ENCODE data around the gene DLK1. TPM values are rescaled to one million over a fixed set of nuclear protein-coding genes. Genes with fewer than 3 reads are reported as not detected.

The DLK1 gene
- total RNA-seq, 2 experiments from 2014 or later = not detected

DNA sequence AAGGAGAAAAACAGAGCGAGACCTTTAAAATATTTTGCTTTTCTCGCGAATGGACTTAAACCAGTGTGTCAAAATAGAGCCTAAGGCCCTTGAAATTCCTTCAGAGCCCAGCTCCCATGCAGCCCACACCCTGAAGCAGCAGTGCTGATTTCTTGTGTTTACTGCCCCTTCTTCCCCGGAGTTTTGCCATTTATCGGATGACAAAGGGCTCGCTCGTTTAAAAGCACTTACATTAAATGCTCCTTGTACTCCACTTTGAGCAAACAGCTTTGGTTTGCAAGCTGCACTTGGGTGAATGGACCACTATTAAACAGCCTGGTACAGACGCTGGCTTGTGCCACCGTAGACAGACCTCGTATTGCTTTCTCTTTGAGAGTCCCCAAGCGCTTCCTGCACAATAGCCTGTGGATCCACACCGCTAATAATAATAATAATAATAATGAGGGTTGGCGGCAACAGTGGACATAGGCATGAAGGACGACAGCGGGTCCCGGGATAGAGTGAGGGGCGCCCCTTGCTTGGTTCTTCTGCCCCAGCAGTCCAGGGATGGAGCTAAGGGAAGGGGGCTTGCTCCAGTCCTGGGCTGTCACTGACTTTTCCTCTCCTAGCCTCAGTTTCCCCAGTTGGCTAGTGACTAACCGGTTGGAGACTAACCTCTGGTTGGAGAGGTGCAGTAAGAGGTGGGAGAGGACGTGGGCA lies 6.6 kb downstream of the DLK1 start:
- ATAC-seq = no peak
- TF ChIP-seq, protein P1, sequence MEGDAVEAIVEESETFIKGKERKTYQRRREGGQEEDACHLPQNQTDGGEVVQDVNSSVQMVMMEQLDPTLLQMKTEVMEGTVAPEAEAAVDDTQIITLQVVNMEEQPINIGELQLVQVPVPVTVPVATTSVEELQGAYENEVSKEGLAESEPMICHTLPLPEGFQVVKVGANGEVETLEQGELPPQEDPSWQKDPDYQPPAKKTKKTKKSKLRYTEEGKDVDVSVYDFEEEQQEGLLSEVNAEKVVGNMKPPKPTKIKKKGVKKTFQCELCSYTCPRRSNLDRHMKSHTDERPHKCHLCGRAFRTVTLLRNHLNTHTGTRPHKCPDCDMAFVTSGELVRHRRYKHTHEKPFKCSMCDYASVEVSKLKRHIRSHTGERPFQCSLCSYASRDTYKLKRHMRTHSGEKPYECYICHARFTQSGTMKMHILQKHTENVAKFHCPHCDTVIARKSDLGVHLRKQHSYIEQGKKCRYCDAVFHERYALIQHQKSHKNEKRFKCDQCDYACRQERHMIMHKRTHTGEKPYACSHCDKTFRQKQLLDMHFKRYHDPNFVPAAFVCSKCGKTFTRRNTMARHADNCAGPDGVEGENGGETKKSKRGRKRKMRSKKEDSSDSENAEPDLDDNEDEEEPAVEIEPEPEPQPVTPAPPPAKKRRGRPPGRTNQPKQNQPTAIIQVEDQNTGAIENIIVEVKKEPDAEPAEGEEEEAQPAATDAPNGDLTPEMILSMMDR (IDR thresholded peaks at IDR 0.05) = no peak
- no peak for DNase-seq
- Mint-ChIP-seq H3K36me3 (ENCODE audit: low read depth) (no peaks in the 10 kb centered on the region), H3K27me3 (peaks cover 8% of the 10 kb centered on the region), H3K9me3 (no peaks in the 10 kb centered on the region), H3K27ac (no peak overlapping the region), H3K4me1 (ENCODE audit: low read depth) (no peaks in the 10 kb centered on the region), H3K4me3 (no peak overlapping the region)
- POLR2A ChIA-PET = interaction anchor here (1.0 kb wide), 1 partner anchor 11 kb away, joined by 3 read pairs; no protein-coding TSS in a partner anchor
- intact Hi-C loops (cut with micrococcal nuclease) = no loop called here
- CTCF ChIA-PET = no interaction called here

DNA sequence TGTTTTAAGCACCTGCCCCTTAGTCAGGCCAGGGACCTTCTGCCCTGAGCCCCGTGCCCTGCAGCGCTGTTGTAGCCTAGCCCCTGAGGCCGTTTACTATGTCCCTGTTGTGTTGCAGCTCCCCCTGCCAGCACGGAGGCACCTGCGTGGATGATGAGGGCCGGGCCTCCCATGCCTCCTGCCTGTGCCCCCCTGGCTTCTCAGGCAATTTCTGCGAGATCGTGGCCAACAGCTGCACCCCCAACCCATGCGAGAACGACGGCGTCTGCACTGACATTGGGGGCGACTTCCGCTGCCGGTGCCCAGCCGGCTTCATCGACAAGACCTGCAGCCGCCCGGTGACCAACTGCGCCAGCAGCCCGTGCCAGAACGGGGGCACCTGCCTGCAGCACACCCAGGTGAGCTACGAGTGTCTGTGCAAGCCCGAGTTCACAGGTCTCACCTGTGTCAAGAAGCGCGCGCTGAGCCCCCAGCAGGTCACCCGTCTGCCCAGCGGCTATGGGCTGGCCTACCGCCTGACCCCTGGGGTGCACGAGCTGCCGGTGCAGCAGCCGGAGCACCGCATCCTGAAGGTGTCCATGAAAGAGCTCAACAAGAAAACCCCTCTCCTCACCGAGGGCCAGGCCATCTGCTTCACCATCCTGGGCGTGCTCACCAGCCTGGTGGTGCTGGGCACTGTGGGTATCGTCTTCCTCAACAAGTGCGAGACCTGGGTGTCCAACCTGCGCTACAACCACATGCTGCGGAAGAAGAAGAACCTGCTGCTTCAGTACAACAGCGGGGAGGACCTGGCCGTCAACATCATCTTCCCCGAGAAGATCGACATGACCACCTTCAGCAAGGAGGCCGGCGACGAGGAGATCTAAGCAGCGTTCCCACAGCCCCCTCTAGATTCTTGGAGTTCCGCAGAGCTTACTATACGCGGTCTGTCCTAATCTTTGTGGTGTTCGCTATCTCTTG lies 7.6 kb downstream of the DLK1 start:
- Mint-ChIP-seq H3K27ac (no peak overlapping the region), H3K4me1 (ENCODE audit: low read depth) (no peaks in the 10 kb centered on the region), H3K4me3 (no peak overlapping the region), H3K36me3 (ENCODE audit: low read depth) (no peaks in the 10 kb centered on the region), H3K27me3 (no peaks in the 10 kb centered on the region), H3K9me3 (no peaks in the 10 kb centered on the region)
- DNase-seq (no peak), ATAC-seq (no peak)
- TF ChIP-seq, protein P1 (IDR thresholded peaks at IDR 0.05) = no peak
- CTCF ChIA-PET = no interaction called here
- intact Hi-C loops (cut with micrococcal nuclease) = no loop called here
- POLR2A ChIA-PET = interaction anchor here (1.0 kb wide), 1 partner anchor 12 kb away, joined by 3 read pairs; no protein-coding TSS in a partner anchor

DNA sequence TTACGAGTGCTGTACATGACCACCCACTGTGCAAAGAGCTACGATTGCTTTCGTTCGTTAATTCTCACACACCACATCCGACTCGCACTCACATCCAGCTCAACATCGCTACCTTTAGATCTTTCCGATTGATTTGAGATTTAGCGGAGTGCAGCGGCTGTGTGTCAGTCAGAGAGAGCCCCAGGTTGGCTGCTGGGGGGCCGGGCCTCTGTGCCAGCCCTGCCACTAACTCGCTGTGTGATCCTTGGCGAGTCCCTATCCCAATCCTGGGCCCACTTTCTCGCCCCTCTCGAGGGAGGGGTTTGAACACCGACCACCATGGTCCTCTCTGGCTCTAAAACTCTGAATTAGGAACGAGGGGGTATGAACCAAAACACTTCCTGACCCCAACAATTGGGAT lies 8.6 kb downstream of the DLK1 start:
- Mint-ChIP-seq H3K9me3 (no peaks in the 10 kb centered on the region), H3K4me1 (ENCODE audit: low read depth) (no peaks in the 10 kb centered on the region), H3K27ac (no peak overlapping the region), H3K36me3 (ENCODE audit: low read depth) (no peaks in the 10 kb centered on the region), H3K4me3 (no peak overlapping the region), H3K27me3 (no peaks in the 10 kb centered on the region)
- POLR2A ChIA-PET = no interaction called here
- CTCF ChIA-PET = no interaction called here
- ATAC-seq (no peak), DNase-seq (no peak)
- intact Hi-C loops (cut with micrococcal nuclease) = no loop called here
- TF ChIP-seq, protein P1 (IDR thresholded peaks at IDR 0.05) = no peak

DNA sequence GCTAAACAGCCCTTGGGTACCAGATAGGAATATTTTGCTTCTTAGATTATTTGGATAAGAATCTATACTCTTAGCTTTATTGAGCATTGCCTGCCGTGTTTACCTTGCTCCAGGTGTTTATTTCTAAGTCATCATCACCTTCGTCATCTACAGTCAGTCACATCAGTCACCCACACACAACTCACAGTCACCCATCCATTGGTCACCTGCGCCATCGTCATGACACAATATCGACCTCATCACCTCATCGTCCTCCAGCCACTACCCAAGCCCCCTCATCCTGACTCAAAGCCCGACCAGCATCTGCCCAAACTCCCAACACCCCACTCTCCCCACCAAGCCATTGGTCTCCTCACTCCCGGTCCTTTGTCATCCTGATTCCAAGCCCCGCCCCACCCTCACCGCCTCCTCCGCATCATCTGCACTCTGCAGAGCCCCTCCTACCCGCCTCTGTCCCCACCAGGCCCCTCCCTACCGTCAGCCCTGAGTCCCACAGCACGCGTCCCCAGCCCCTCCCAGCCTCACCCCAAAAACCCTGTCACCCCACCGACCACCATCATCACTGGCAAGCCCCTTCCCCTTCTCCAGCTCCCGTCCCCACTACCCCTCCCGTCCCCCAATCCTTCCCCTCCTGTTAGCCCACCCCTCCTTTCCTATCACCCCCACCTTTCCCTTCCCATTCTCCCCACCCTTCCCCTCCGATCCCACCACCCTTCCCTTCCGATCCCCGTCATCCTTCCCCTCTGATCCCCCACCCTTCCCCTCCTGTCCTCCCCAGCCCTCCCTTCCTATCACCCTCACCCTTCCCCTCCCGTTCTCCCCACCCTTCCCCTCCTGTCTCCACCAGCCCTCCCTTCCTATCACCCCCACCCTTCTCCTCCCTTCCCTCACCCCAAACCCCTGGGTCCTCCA lies 9.8 kb downstream of the DLK1 start:
- TF ChIP-seq, protein P1 (IDR thresholded peaks at IDR 0.05) = no peak
- intact Hi-C loops (cut with micrococcal nuclease) = no loop called here
- no peak overlapping the region for H3K27ac Mint-ChIP-seq
- no peaks in the 10 kb centered on the region for H3K4me1 Mint-ChIP-seq (ENCODE audit: low read depth)
- H3K36me3 Mint-ChIP-seq (ENCODE audit: low read depth) = no peaks in the 10 kb centered on the region
- no peaks in the 10 kb centered on the region for H3K27me3 Mint-ChIP-seq
- DNase-seq = no peak
- H3K9me3 Mint-ChIP-seq = no peaks in the 10 kb centered on the region
- H3K4me3 Mint-ChIP-seq = no peak overlapping the region
- ChIA-PET POLR2A (no interaction called here), CTCF (no interaction called here)
- no peak for ATAC-seq
